NCI-H1436 (cell line): ENCODE measurements around the gene ODC1.

Experiments used
- DNase-seq: peaks from one replicate; lab custom pipeline; 2025; lab: John Stamatoyannopoulos, UW

Gene ODC1

DNA sequence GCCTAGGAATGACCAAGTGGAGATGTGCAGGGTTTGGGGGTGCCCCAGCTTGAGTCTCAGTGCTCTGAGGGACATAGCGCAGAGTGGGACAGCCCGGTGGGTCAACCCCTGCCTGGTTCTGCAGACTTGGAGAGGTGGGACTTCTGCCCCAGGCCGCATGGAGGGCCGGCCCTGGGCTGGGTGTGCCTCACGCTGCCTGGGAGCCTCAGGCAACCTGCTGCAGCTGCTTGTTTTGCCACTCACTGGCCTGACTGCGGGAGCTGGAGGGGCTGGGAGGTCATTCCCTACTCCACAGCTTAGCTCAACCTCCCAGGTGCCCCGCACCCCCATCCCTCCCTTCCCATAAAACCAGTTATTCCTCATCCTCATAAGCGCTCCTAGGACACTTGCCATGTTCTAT, 33.1 kb downstream of the ODC1 start:
- DNase-seq = no peak

GRCh38 chr2:10414591-10414990, 33.5 kb downstream of the ODC1 start:
- no peak for DNase-seq

DNA sequence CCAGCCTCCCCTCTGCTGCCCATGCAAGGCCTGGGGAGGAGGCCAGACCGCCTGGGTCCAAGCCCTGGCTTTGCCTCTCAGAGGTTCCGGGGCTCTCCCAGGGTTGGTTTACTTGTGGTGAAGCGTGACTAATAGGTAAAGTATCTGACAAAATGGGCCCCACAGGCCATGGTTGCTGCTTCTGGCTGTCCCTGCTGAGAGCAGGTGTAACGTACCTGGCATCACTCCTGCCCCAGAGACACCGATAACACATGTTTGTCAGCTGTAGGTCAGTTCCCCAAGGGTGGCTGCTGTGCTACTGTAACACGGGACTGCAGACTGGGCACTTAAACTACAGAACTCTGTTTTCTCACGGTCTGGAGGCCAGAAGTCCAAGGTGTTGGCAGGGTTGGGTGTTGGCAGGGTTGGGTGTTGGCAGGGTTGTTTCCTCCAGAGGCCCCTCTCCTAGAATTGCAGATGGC, 34.1 kb downstream of the ODC1 start:
- DNase-seq = no peak

DNA sequence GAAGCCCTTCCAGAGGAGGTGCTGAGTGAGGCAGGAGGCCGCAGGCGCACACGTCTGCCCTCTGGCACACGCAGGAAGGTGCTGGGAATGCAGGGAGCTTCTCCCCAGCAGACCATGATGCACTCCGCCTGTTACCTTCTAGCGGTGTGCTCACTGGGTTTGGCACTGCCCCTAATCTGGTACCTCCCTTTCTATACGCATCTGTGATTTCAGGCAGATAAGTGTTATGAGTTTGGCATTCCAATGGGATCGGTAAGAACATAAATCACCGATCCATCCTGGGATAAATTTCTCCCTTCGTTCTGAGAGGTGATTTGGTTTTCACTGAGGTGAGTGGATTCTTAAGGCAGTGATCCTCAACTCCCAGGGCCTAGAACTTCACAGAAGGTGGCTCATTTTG, 34.6 kb downstream of the ODC1 start:
- no peak for DNase-seq

DNA sequence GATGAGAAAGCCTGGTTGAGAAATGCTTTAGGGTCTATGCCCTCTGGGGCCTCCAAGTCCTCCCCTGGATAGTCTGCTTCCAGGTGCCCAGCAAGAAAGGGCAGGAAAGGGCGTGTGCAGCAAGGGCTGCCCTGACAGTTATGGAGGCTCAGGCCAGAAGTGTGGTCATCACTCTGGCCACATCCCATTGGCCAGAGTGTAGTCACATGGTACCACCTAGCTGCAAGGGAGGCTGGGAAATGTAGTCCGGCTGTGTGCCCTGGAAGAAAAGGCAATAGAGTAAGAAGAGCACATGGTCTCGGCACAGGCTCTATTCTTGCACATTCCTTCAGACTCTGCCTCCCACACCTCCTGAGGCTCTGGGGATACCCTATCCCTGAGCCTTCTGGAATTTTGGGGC, 35.7 kb downstream of the ODC1 start:
- DNase-seq = no peak

DNA sequence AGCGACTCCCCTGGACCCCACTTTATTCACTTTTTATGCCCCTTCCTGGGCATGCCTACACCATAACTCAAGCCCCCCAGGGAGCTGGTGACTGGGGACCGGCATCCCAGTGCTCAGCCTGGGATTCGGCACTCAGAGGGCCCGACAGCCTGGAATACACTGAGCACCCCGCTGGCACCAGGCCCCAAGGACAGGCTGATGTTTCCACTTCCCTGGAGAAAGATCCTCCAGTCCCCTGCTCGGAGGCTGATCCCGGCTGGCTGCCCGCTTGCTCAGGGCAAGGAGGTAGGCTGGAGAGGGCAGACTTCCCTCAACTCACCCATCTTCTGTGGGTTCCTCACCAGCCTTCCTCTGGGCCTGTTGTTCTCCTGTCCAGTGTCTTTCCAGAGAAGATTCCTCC, 36.6 kb downstream of the ODC1 start:
- DNase-seq = no peak

DNA sequence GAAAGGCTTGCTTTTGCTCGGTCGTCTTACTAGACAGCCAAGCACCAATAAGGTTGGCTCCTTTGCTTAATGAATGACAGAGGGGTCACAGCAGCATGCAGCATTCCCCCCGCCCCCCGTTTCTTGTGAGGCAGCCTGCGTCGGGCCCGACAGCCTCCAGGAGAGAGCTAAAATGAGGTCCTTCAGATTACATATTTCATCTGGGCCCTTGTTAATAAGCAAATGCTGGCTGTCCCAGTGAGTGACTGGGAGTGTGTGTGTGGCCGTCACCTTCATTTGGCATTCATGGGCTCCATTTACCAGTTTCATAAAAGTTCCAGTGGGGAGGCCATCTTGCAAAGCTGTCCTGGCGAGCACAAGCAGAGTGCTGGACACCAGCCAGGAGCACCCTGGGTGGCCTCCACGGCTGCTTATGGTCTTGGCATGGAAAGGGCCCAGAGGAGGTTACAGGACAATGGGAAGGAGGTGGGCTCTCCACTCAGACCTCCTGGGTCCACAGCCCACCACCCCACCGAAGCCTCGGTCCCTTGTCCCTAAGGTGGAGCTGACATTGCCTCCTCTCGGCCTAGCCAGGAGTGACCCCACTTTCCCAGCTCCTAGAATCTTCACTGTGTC, 37.2 kb downstream of the ODC1 start:
- no peak for DNase-seq

DNA sequence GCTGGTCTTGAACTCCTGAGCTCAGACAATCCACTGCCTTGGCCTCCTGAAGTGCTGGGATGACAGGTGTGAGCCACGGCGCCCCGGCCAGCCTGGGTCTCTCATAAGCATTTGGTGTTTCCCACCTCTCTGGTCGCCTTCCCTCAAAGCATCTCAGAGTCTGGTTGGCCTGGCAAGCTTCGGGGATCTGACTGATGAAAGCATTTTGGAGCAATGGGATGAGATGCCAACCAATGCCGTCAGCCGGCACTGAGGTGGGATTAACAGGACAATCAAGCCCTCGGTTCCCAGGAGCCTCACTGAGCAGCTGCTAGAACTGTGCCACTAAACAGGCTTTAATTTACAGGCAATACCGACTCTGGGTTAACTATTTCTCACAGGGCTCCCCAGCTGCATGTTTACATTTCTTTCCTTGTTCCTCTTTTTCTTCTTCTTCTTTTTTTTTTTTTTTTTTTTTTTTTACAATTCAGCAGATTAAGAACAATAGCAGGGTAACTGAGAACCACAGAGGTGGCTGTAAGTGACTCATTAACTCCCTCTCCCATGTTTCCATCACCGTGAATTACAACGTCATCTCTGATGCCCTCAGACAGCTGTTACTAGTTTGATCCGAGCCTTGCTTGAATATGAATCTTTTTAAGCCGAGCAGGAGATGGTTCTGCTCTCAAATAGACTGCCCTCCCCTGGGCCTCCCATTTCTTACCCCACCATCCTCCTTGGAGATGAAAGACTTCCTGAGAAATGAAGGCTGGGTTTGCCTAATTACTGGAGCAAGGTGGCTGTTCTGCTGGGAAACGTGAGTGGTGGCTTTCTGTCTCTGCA, 37.9 kb downstream of the ODC1 start:
- no peak for DNase-seq

DNA sequence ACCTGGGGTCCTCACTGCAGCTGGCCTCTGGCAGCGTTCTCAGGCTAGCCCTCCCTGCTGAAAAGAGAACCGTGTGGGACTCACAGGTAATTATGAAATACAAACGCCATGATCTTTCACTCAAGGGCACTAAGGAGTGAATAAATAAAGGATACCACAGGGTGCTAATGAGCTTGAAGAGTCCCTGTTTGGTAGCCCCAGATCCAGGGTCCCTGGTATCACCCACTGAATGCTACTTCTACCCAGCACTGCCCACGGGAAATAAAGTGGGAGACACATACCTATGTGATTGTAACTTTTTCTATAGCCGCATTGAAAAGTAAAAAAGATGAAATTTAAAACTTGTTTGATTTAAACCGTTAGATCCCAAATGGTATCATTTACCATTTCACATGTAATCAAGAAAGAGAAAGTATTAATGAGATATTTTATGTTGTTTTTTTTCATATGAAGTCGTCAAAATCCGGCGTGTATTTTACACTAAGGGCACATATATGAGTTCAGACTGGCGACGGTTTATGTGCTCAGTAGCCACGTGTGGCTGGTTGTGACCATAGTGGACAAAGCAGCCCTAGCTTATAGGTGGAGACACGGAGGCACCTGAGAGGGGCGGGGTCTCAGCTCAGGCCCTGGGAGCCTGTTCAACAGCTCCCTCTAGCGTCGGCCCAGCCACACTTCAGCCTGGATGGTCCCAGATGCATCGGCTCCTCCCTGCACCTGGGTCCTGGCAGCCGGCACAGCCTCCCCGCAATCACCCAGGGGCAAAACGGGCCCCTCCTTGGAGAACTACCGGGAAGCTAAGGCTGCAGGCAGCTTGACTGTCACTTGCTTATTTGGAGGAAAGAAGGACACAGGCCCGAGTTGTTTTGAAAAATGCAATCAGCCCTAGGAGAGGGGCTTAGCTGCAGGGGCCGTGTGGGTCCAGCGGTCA, 39.2 kb downstream of the ODC1 start:
- DNase-seq = peak; percentile 88

- no peak for DNase-seq
Observed at GRCh38 chr2:10407841-10408648, 40.1 kb downstream of the ODC1 start.

- no peak for DNase-seq
Observed at GRCh38 chr2:10407432-10407831, 40.7 kb downstream of the ODC1 start.

- no peak for DNase-seq
Observed at GRCh38 chr2:10406491-10407188, 41.5 kb downstream of the ODC1 start.

GRCh38 chr2:10406016-10406415, 42.1 kb downstream of the ODC1 start:
- no peak for DNase-seq

DNA sequence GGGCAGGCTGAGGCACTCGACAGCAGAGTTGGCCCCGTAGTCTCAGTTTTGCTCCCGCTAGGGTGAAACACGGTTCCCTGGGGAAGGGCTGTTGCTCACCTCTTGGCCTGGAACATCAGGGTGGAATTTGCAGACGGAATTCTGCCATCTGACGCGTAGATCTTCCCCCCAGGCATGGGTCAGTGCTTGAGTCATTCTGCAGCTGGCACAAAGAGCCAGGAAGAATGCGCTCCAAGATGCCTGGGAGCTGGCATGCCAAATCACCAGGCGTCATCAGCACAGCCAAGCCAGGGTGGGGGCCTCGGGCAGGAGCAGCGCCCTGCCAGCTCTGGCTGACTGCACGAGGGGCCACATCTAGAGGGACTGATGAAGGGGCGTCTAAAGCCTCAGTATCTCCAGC, 42.7 kb downstream of the ODC1 start:
- DNase-seq = no peak

DNA sequence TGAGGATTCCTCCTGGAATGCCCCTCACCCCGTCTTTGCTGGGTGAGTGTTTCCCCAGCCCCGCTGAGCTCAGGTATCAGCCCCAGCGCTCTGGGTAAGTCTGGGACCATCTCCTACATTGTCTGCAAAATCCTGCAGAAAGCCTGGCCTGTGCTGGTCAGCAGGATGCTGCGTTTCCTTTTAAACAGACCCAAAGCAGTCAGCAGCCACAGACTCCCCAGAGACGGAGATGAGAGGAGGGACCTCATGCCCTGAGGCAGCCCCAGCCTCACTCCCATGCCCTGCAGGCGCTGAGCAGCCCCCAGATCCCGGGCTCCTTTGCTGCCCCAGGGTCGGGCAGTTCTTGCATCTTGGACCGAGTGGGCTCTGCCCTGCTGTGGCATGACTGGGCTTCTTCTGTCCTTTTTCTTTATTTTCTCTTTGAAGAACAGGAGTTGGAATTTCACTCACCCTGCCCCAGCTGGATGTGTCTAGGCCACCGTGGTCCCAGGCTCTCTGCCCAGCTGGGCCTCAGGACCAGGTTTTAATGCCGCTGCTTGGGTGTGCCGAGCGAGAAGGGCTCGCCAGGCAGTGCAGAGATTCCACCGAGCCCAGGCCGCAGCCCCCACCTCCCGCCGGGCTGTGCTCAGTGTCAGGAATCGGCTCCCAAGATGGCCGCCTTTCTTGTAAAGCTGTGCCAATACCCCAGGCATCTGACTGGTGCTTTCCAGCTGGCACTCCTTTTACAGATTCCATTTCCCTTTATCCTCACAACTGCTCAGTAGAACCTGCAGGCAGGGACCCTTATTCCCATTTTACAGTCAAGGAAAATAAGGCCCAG, 43.6 kb downstream of the ODC1 start:
- no peak for DNase-seq

DNA sequence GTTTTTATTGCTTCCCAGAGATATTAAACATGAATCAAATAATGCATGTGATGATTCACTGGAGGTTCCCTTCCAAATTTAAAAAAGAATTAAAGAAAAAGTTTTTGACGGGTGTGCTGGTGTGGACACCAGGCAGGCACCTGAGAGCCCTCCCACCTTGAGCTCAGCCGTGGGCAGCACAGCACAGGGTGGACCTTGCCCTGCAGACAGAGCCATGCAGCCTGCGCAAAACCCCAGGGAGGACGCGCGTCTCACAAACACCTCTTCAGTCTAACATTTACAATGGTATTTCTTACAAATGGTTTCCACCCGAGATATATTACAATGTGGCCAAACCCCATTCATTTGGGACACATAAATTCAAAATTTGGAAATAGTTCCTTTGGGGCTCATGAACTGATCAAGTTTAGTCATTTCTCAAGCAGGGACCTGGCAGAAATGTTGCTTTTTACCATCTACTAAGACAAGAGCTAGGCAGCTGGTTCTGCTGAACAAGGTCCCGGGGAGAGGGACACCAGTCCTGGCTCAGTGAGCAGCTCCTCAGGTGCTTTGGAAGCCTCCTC, 45.4 kb downstream of the ODC1 start:
- no peak for DNase-seq

GRCh38 chr2:10402062-10402585, 46.0 kb downstream of the ODC1 start:
- no peak for DNase-seq

- DNase-seq = no peak
Observed at GRCh38 chr2:10400978-10401951, 46.9 kb downstream of the ODC1 start.
